HUES64 (cell line): ENCODE data around the gene CASP1.
"Not testable (repeated sequence)": the region's sequence is repeated elsewhere in the genome, so short reads cannot be mapped to it uniquely, and the experiment has no call there.

Experiments used
- H3K27ac ChIP-seq: 2 replicates; pipeline ENCODE4 v1.7.0; 2013; ENCODE audit warnings: low read depth, low read length, inconsistent platforms
- H3K27me3 ChIP-seq: 2 replicates; pipeline ENCODE4 v1.6.1; 2013; ENCODE audit warnings: mild to moderate bottlenecking, low read length; ENCODE audit not compliant: insufficient read depth
- H3K36me3 ChIP-seq: 2 replicates; pipeline ENCODE4 v1.6.1; 2013; ENCODE audit warnings: mild to moderate bottlenecking, low read length; ENCODE audit not compliant: insufficient read depth
- H3K4me1 ChIP-seq: 2 replicates; pipeline ENCODE4 v1.6.1; 2013; ENCODE audit warnings: mild to moderate bottlenecking, low read length, moderate library complexity; ENCODE audit not compliant: insufficient read depth
- H3K4me3 ChIP-seq: 2 replicates; pipeline ENCODE4 v1.5.1; 2013; ENCODE audit warnings: mild to moderate bottlenecking, low read length, moderate library complexity
- H3K9ac ChIP-seq: 2 replicates; pipeline ENCODE4 v1.6.1; 2013; ENCODE audit warnings: mild to moderate bottlenecking, low read depth, low read length
- H3K9me3 ChIP-seq: 2 replicates; pipeline ENCODE4 v1.6.1; 2013; ENCODE audit warnings: low read depth, low read length; ENCODE audit not compliant: insufficient read depth
- WGBS: fragments of 150-250, 120-280 bp; methylation state at CpG from one replicate; pipeline ENCODE4 v1.1.7; 2013; ENCODE audit warnings: missing lambda C conversion rate; 5-methylcytosine and 5-hydroxymethylcytosine counted together

CASP1 gene

GRCh38 chr11:105044557-105045524 is 9.9 kb upstream of the CASP1 start, which contains the start of gene CARD16:
Gene CARD16, minus strand, starts transcription at chr11:105045335. Its CDS starts 38 bp downstream, at chr11:105045297.
- not testable (repeated sequence) for H3K36me3 ChIP-seq, H3K9me3 ChIP-seq, H3K4me3 ChIP-seq, H3K4me1 ChIP-seq, H3K27me3 ChIP-seq, H3K9ac ChIP-seq, H3K27ac ChIP-seq
- 96% methylated on average over 5 of the region's 5 CpGs for WGBS

GRCh38 chr11:105042178-105042577 is 7.2 kb upstream of the CASP1 start:
- H3K27me3 ChIP-seq = no peaks in the 10 kb centered on the region
- no peak overlapping the region for H3K4me3 ChIP-seq
- H3K9ac ChIP-seq = no peak overlapping the region
- no peaks in the 10 kb centered on the region for H3K36me3 ChIP-seq
- no peak overlapping the region for H3K27ac ChIP-seq
- 98% methylated on average over 3 of the region's 3 CpGs for WGBS
- H3K4me1 ChIP-seq = peaks cover 4% of the 10 kb centered on the region; the same call in 1 of the 2 replicates
- H3K9me3 ChIP-seq = no peaks in the 10 kb centered on the region

GRCh38 chr11:105040703-105041102 is 5.8 kb upstream of the CASP1 start:
- H3K27me3 ChIP-seq = no peaks in the 10 kb centered on the region
- H3K4me3 ChIP-seq = no peak overlapping the region
- no peaks in the 10 kb centered on the region for H3K36me3 ChIP-seq
- H3K9ac ChIP-seq = no peak overlapping the region
- H3K9me3 ChIP-seq = no peaks in the 10 kb centered on the region
- WGBS = 100% methylated on average over 2 of the region's 2 CpGs
- no peaks in the 10 kb centered on the region for H3K4me1 ChIP-seq
- H3K27ac ChIP-seq = no peak overlapping the region

- H3K4me1 ChIP-seq, H3K9ac ChIP-seq, H3K9me3 ChIP-seq, H3K27me3 ChIP-seq, H3K36me3 ChIP-seq, H3K4me3 ChIP-seq, H3K27ac ChIP-seq: not testable (repeated sequence)
- 96% methylated on average over 2 of the region's 2 CpGs for WGBS
Observed at GRCh38 chr11:105034388-105034787, 556 bp downstream of the CASP1 start.

GRCh38 chr11:105033781-105034180 is 1.2 kb downstream of the CASP1 start:
- 95% methylated on average over 1 of the region's 1 CpG for WGBS
- H3K27ac ChIP-seq = no peak overlapping the region

GRCh38 chr11:105033343-105033742 is 1.6 kb downstream of the CASP1 start:
- Histone ChIP-seq H3K9ac (no peak overlapping the region), H3K27ac (no peak overlapping the region), H3K27me3 (no peaks in the 10 kb centered on the region), H3K36me3 (no peaks in the 10 kb centered on the region), H3K9me3 (no peaks in the 10 kb centered on the region), H3K4me3 (no peak overlapping the region), H3K4me1 (no peaks in the 10 kb centered on the region)
- 98% methylated on average over 3 of the region's 3 CpGs for WGBS

More at GRCh38 chr11:105033781-105034180, 1.2 kb downstream of the CASP1 start:
- Histone ChIP-seq H3K4me3 (no peak overlapping the region), H3K9me3 (no peaks in the 10 kb centered on the region), H3K4me1 (no peaks in the 10 kb centered on the region), H3K36me3 (no peaks in the 10 kb centered on the region), H3K27me3 (no peaks in the 10 kb centered on the region), H3K9ac (no peak overlapping the region)

- Histone ChIP-seq H3K4me1 (no peaks in the 10 kb centered on the region), H3K36me3 (no peaks in the 10 kb centered on the region), H3K27ac (no peak overlapping the region), H3K9ac (no peak overlapping the region), H3K4me3 (no peak overlapping the region), H3K9me3 (no peaks in the 10 kb centered on the region), H3K27me3 (no peaks in the 10 kb centered on the region)
- WGBS = 96% methylated on average over 2 of the region's 2 CpGs
Observed at GRCh38 chr11:105032495-105032894, 2.4 kb downstream of the CASP1 start.

GRCh38 chr11:105027678-105028077 is 7.3 kb downstream of the CASP1 start:
- Histone ChIP-seq H3K9me3 (no peaks in the 10 kb centered on the region), H3K9ac (no peak overlapping the region), H3K27me3 (no peaks in the 10 kb centered on the region), H3K36me3 (no peaks in the 10 kb centered on the region), H3K4me3 (no peak overlapping the region), H3K27ac (no peak overlapping the region), H3K4me1 (no peaks in the 10 kb centered on the region)
- WGBS = 94% methylated on average over 3 of the region's 3 CpGs

GRCh38 chr11:105024394-105024793 is 10.6 kb downstream of the CASP1 start:
- Histone ChIP-seq H3K36me3 (no peaks in the 10 kb centered on the region), H3K4me3 (no peak overlapping the region), H3K4me1 (no peaks in the 10 kb centered on the region), H3K27me3 (no peaks in the 10 kb centered on the region), H3K9me3 (no peaks in the 10 kb centered on the region), H3K9ac (no peak overlapping the region), H3K27ac (no peak overlapping the region)
- WGBS = 100% methylated on average over 1 of the region's 1 CpG

GRCh38 chr11:105023003-105023402 is 11.9 kb downstream of the CASP1 start, which contains the start of gene CASP5:
Gene CASP5, minus strand, starts transcription at chr11:105023168. Its CDS starts 32 bp downstream, at chr11:105023136.
- no peaks in the 10 kb centered on the region for H3K36me3 ChIP-seq
- no peaks in the 10 kb centered on the region for H3K4me1 ChIP-seq
- H3K9ac ChIP-seq = no peak within 1 kb of the TSS
- no peak within 1 kb of the TSS for H3K4me3 ChIP-seq
- no peak within 1 kb of the TSS for H3K27ac ChIP-seq
- no peaks in the 10 kb centered on the region for H3K27me3 ChIP-seq
- no peaks in the 10 kb centered on the region for H3K9me3 ChIP-seq

GRCh38 chr11:105022527-105022926 is 12.4 kb downstream of the CASP1 start:
- Histone ChIP-seq H3K4me1 (no peaks in the 10 kb centered on the region), H3K9me3 (no peaks in the 10 kb centered on the region), H3K27me3 (no peaks in the 10 kb centered on the region), H3K36me3 (no peaks in the 10 kb centered on the region), H3K4me3 (no peak overlapping the region), H3K27ac (no peak overlapping the region), H3K9ac (no peak overlapping the region)
- 78% methylated on average over 2 of the region's 2 CpGs for WGBS
